GM12891 (cell line): ENCODE data around the gene IL1F10.

Experiments
- POLR2A ChIP-seq: IDR thresholded peaks from 2 replicates; pipeline ENCODE4 v1.6.1; 2011; ENCODE audit warnings: low read depth, low read length, control low read depth
- POLR2AphosphoS5 ChIP-seq: IDR thresholded peaks from 2 replicates; pipeline ENCODE4 v1.6.1; 2011; ENCODE audit warnings: low read depth, low read length, control low read depth
- POU2F2 ChIP-seq: IDR thresholded peaks from 2 replicates; pipeline ENCODE4 v1.6.1; 2011; ENCODE audit warnings: low read depth, mild to moderate bottlenecking, control low read depth, low read length, moderate library complexity
- SPI1 ChIP-seq: IDR thresholded peaks from 2 replicates; pipeline ENCODE4 v1.6.1; 2011; ENCODE audit warnings: low read depth, low read length, control low read depth
- TAF1 ChIP-seq: IDR thresholded peaks from 2 replicates; pipeline ENCODE4 v1.6.1; 2011; ENCODE audit warnings: low read depth, low read length, control low read depth

- TF ChIP-seq POLR2AphosphoS5 (no peak), POLR2A (no peak), TAF1 (no peak), SPI1 (no peak), POU2F2 (no peak)
These were observed 46.6 kb downstream of the IL1F10 start for GRCh38 chr2:113114224-113114945.
